ENCODE data around the gene KRTAP4-16.
"Not testable (repeated sequence)": the region's sequence is repeated elsewhere in the genome, so short reads cannot be mapped to it uniquely, and the experiment has no call there.

KRTAP4-16 gene

GRCh38 chr17:41069031-41069430, 33.0 kb downstream of the KRTAP4-16 start:
- DNase-seq = no peak

DNA sequence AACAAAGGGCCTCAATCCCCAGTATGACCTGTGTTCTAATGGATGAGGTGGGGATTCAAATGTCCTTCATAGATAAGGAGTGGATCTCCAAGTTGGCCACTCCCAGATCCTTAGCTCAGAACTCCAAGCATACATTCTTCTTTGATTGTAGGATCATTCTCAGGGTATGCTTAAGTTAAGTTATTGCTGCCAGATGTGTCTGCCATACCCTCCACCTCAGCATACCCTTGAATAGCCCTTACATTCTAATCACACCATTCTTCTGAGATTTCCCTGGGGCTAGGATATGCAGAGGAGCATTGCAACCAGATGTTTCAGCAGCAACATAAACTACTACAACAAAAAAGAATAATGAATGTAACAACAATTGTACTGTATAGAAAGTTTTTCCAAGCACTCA, 34.7 kb downstream of the KRTAP4-16 start:
- DNase-seq = no peak

DNA sequence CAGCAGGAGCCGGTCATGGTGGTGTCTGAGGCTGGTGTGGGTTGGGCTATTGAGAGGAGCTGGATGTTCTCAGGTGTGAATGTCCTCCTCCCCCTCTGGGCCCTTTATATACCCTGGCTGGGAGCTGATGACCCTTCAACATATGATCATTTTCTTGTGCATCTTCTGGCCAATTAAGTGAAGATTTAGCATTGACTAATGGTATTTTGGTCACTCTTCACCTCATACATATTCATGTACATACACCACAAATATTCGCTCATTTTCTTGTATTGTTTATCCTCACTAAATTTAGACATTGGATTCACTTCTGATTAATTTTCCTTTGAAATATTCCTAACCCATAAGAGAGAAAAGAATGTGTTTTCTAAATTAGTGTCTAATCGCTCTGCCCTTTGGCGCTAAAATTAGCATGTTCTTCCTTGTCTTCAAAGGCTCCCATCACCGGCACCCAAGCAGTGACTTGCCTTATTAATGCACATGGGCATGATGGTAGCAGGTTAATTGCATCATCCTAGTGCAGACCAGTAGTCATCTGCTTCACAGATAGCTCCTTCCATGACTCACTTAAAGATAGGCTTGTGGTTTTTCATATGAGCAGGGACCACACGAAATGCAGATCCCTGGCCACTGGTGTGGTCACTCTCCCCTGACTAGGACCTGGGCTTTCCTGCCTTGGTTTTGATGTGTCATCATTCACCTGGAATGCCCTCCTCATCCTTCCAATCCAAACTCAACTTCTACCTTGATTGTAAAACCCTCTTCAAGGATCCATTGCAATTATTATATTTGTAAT, 36.0 kb downstream of the KRTAP4-16 start, which contains the start of gene KRTAP2-4:
Gene KRTAP2-4, minus strand, starts transcription at position 51 of the 796 bp plus-strand sequence. Its CDS starts 34 bp downstream, at position 17.
- no peak for DNase-seq

- not testable (repeated sequence) for DNase-seq
Measured at GRCh38 chr17:41065016-41065689, 36.9 kb downstream of the KRTAP4-16 start.

GRCh38 chr17:41064301-41064700, 37.7 kb downstream of the KRTAP4-16 start:
- DNase-seq = no peak

DNA sequence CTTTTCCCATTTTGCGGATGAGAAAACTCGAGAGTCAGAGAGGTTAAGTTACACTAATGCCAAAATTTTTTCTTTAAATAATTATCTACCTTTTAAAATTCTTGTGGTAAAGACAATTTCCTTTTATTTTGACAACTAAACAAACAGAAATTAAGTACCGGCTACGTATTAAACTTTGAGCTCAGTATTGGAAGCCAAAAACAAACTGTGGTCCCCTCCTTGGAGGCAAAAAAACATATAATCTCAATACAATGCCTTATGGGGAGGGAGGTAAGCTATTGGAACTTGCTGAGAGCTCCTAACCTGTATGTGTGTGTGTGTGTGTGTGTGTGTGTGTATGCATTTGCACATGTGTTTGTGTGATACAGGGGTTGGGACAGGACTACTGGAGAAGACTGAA, 38.6 kb downstream of the KRTAP4-16 start:
- no peak for DNase-seq

- no peak for DNase-seq
Measured at GRCh38 chr17:41061964-41062363, 40.0 kb downstream of the KRTAP4-16 start.

DNA sequence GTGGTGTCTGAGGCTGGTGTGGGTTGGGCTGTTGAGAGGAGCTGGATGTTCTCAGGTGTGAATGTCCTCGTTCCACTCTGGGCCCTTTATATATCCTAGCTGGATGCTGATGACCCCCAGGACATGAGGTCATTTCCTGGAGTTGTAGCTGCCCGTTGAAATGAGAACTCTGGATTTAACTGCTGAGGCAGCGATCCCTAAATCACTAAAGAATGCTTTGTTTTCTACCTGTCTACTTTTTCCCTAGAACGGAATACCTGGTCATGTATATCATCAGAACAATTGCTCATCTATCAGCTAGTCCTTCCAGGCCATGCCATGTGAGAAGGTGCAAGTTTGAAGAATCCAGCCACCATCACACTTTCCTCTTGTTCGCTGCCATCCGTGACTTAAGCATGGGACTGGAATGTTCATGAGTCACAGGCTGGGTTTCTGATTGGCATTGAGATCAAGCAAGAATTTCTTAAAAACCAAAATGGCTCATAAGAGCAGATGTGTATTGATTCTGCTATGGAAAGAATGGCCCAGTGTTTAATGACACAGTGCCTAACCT, 41.9 kb downstream of the KRTAP4-16 start, which contains the start of gene KRTAP2-3:
Gene KRTAP2-3, minus strand, starts transcription at position 63 of the 553 bp plus-strand sequence. CDS start 64 bp downstream, outside the sequence.
- DNase-seq = no peak

- DNase-seq = not testable (repeated sequence)
Measured at GRCh38 chr17:41059276-41060051, 42.5 kb downstream of the KRTAP4-16 start.

DNA sequence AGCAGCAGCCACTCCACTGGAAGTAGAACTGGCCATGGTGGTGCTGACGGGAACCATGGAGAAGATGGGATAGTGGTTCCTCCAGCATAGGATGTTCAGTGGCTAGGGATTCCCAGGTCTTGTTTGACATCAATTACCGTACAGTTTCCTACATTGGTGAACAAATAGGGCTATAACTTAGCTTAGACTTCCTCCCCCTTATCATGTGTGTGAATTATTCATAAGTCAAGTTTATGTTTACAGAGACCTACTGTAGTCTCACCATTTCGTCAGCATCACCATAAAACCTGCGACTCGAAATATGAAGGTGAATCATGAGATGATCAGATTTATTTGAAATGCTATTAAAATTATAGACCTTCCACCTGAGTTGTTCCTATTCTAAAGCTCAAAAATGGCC, 43.3 kb downstream of the KRTAP4-16 start:
- DNase-seq = no peak

GRCh38 chr17:41057547-41057946, 44.5 kb downstream of the KRTAP4-16 start:
- no peak for DNase-seq

GRCh38 chr17:41055130-41055529, 46.9 kb downstream of the KRTAP4-16 start, which contains the start of gene KRTAP2-2:
Gene KRTAP2-2, minus strand, starts transcription at chr17:41055230. Its CDS starts 19 bp downstream, at chr17:41055211.
- not testable (repeated sequence) for DNase-seq

- not testable (repeated sequence) for DNase-seq
Measured at GRCh38 chr17:41054556-41054955, 47.5 kb downstream of the KRTAP4-16 start.

GRCh38 chr17:41054025-41054424, 48.0 kb downstream of the KRTAP4-16 start:
- DNase-seq = no peak

GRCh38 chr17:41052566-41052965, 49.4 kb downstream of the KRTAP4-16 start:
- no peak for DNase-seq
